Measurements from ENCODE around the gene NIN. TPM values are rescaled to one million over a fixed set of nuclear protein-coding genes. Genes with fewer than 3 reads are reported as not detected.

The NIN gene
- total and polyA plus RNA-seq, 2 of the 4 experiments (the other 2 are of a cell fraction): 15.2 to 98.4 TPM

DNA sequence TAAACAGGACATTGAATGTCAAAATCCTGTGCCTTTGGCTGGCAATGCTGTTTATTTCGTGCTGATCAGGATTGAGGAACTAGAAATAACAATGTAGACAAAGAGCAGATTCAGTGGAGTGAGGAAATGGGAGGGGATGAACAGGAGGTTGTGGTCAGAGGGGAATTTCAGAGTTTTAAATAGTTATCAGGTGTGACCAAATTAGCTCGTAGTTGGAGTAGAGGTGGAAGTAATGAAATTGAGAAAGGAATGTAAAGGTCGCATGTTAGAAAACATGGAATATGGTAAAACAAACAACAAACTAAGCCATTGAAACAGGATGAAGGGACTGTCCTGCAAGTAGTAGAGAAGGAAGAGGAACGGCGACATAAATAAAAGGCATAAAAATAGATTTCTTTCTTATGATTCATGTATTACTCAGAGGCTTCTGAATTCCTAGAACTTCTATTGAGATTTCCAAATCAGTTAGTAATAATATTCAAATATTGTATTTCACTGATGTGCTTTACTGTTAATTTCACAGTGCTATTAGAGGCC, 153.4 kb downstream of the NIN start:
- Histone ChIP-seq H3K4me3 (ENCODE audit: insufficient read depth, low read depth, low read length) (peak overlapping the region; percentile 11; the same call in 1 of the 2 replicates), H2AK9ac (replicated peaks; ENCODE audit: low read depth, low read length, poor library complexity) (no peak overlapping the region), H3K27me3 (ENCODE audit: control insufficient read depth, insufficient read depth, low read length) (no peaks in the 10 kb centered on the region), H3K23ac (ENCODE audit: low read depth, low read length) (peak overlapping the region; percentile 82), H3K9me1 (ENCODE audit: insufficient read depth, low read length) (peaks cover 16% of the 10 kb centered on the region), H3K14ac (replicated peaks; ENCODE audit: low read depth, low read length) (peak overlapping the region; percentile 96; the same call in 1 of the 2 replicates), H3K9ac (ENCODE audit: low read depth, low read length) (peak overlapping the region; percentile 68; the same call in 1 of the 2 replicates), H2AK5ac (ENCODE audit: low read depth, low read length) (0 out of 2 replicates have a peak overlapping the region, but pooled peaks have one; percentile 45), H2AFZ (replicated peaks; ENCODE audit: low read length, poor library complexity) (no peak overlapping the region), H3K18ac (ENCODE audit: low read depth, low read length) (peak overlapping the region; percentile 97; the same call in 1 of the 2 replicates), H4K91ac (ENCODE audit: insufficient read depth, low read depth, low read length) (peak overlapping the region; percentile 92), H3K27ac (ENCODE audit: insufficient read depth, low read length) (peak overlapping the region; percentile 94; the same call in 1 of the 2 replicates), H4K5ac (ENCODE audit: low read depth, low read length) (peak overlapping the region; percentile 95), H2BK120ac (ENCODE audit: low read depth, low read length) (peak overlapping the region; percentile 99), H3K79me1 (ENCODE audit: low read depth in 1 of 2, low read length in 2 of 2) (peaks cover 0 to 10% of the 10 kb centered on the region in 2 experiments; a peak in 1 of 4 replicates), H3K9me3 (ENCODE audit: control insufficient read depth, insufficient read depth, low read length) (no peaks in the 10 kb centered on the region), H4K20me1 (ENCODE audit: insufficient read depth, low read length) (no peaks in the 10 kb centered on the region), H3K4me1 (ENCODE audit: control insufficient read depth, insufficient read depth, low read length) (peaks cover 20% of the 10 kb centered on the region), H3K56ac (ENCODE audit: extremely low read depth, insufficient read depth, low read length) (peak overlapping the region; percentile 85), H2BK20ac (ENCODE audit: low read depth, low read length) (peak overlapping the region; percentile 99), H4K8ac (ENCODE audit: low read depth in 2 of 2, low read length in 2 of 2) (peak overlapping the region; percentile 86 to 97), H3K4me2 (ENCODE audit: low read depth, low read length) (peak overlapping the region; percentile 90; the same call in 1 of the 2 replicates), H2BK5ac (ENCODE audit: low read depth, low read length, poor library complexity, severe bottlenecking) (peak overlapping the region; percentile 95), H3K36me3 (ENCODE audit: control insufficient read depth, insufficient read depth, low read length) (no peaks in the 10 kb centered on the region), H2BK15ac (ENCODE audit: low read depth, low read length) (peak overlapping the region; percentile 89), H3K4ac (ENCODE audit: low read depth, low read length) (peak overlapping the region; percentile 96; the same call in 1 of the 2 replicates)
- ChIA-PET CTCF (interaction anchor here (1.1 to 1.3 kb wide), 2 partner anchors 9 to 43 kb away, joined by 3 to 4 read pairs; no protein-coding TSS in a partner anchor), POLR2A (ENCODE audit: unreplicated experiment) (interaction anchor here (1.5 kb wide), 1 partner anchor 9 kb away, joined by 5 read pairs; the partner anchor contains the start of gene SAV1)
- dilution Hi-C loops (cut with HindIII; ENCODE audit: low sequenced_read_pairs, unreplicated experiment) (no loop called here), in situ Hi-C loops (cut with MboI; ENCODE audit: low sequenced_read_pairs) (no loop called here), intact Hi-C loops (cut with micrococcal nuclease) (no loop called here)
- TF ChIP-seq, protein P1, sequence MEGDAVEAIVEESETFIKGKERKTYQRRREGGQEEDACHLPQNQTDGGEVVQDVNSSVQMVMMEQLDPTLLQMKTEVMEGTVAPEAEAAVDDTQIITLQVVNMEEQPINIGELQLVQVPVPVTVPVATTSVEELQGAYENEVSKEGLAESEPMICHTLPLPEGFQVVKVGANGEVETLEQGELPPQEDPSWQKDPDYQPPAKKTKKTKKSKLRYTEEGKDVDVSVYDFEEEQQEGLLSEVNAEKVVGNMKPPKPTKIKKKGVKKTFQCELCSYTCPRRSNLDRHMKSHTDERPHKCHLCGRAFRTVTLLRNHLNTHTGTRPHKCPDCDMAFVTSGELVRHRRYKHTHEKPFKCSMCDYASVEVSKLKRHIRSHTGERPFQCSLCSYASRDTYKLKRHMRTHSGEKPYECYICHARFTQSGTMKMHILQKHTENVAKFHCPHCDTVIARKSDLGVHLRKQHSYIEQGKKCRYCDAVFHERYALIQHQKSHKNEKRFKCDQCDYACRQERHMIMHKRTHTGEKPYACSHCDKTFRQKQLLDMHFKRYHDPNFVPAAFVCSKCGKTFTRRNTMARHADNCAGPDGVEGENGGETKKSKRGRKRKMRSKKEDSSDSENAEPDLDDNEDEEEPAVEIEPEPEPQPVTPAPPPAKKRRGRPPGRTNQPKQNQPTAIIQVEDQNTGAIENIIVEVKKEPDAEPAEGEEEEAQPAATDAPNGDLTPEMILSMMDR (conservative IDR thresholded peaks at IDR 0.05; ENCODE audit: low read depth, low read length): no peak
- TF ChIP-seq, protein P2, sequence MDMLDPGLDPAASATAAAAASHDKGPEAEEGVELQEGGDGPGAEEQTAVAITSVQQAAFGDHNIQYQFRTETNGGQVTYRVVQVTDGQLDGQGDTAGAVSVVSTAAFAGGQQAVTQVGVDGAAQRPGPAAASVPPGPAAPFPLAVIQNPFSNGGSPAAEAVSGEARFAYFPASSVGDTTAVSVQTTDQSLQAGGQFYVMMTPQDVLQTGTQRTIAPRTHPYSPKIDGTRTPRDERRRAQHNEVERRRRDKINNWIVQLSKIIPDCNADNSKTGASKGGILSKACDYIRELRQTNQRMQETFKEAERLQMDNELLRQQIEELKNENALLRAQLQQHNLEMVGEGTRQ (IDR thresholded peaks at IDR 0.05; ENCODE audit: low read depth, low read length): no peak
- no peak for TF ChIP-seq SMC3 (IDR thresholded peaks at IDR 0.05; ENCODE audit: low read depth, low read length)
- no peak for TF ChIP-seq RFX5 (IDR thresholded peaks at IDR 0.05; ENCODE audit: low read depth, low read length)
- TF ChIP-seq CEBPB (IDR thresholded peaks at IDR 0.05; ENCODE audit: low read depth, low read length): peak; percentile 7; the same call in 1 of the 2 replicates
- peak; percentile 41; the same call in 1 of the 2 replicates for TF ChIP-seq FOS (IDR thresholded peaks at IDR 0.05; ENCODE audit: low read depth, low read length)
- ATAC-seq (ENCODE audit: low read depth) (peak; percentile 78), DNase-seq (peak; percentile 67)
- no TSS peak for BruUV-seq (replicated peaks)
- WGBS, 2 experiments (ENCODE audit: extremely low coverage in 2 of 2, insufficient read length in 1 of 2): no CpG with 5 or more reads among the region's 5 CpGs
